PC-3 (cell line): ENCODE results near the gene MBD3L5.
"Not testable (repeated sequence)": the region's sequence is repeated elsewhere in the genome, so short reads cannot be mapped to it uniquely, and the experiment has no call there.

Experiments
- CTCF ChIP-seq: fragments of 300-600 bp; sonication (generic); conservative IDR thresholded peaks from 2 replicates; pipeline ENCODE4 v1.5.1; 2017; ENCODE audit warnings: antibody characterized with exemption, low read depth, mild to moderate bottlenecking, low read length
- EZH2 ChIP-seq: fragments of 300-600 bp; sonication (generic); IDR thresholded peaks from one replicate; pipeline ENCODE4 v1.6.1; 2017; ENCODE audit warnings: antibody characterized with exemption, mild to moderate bottlenecking, low read length; ENCODE audit not compliant: unreplicated experiment

GRCh38 chr19:7030278-7030677 is at the start of gene MBD3L5:
- not testable (repeated sequence) for TF ChIP-seq CTCF, EZH2
